GM10248 (cell line): ENCODE results near the gene IL17RD.
A peak's percentile ranks its signal among the peaks of the same experiment; 100 is the strongest.

ENCODE experiments used
- CTCF ChIA-PET: fragments of 300-600 bp; sonication (Branson Sonifier 250); formaldehyde crosslinking; extraction: SDS; loops from one replicate; lab custom pipeline; 2021; ENCODE audit warnings: antibody characterized with exemption; lab: Yijun Ruan, JAX
- POLR2A ChIA-PET: fragments of 350-650 bp; sonication (Branson Sonifier 250); formaldehyde crosslinking; extraction: SDS; loops from one replicate; lab custom pipeline; 2020; ENCODE audit warnings: antibody characterized with exemption; lab: Yijun Ruan, JAX
- DNase-seq: peaks from one replicate; pipeline ENCODE4 v3.0.0; 2012; ENCODE audit errors: extremely low spot score
- TF ChIP-seq, protein P1 (sequence below): IDR thresholded peaks from 2 replicates; pipeline ENCODE4 v1.5.1; 2012; ENCODE audit warnings: mild to moderate bottlenecking, low read depth; ENCODE audit errors: extremely low read depth, missing control alignments, control extremely low read depth

The IL17RD gene

DNA sequence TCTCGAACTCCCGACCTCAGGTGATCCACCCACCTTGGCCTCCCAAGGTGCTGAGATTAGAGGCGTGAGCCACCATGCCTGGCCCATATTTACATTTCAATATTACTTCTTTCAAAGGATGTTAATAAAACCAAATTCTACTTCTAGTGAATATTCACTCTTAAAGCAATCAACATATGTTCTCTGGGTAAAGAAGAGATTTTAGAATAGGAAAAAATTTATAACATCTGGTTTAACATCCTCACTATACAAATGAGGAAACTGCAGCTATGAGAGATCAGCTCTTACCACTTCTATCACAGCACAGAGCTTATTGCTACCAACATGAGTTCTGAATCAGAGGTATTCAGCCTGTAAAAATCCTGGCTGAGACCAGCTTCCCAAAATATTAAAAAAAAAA is 48.7 kb downstream of the IL17RD start:
- DNase-seq, result no peak
- CTCF ChIA-PET, result interaction anchor here (0.6 to 0.7 kb wide), 2 partner anchors 20 to 849 kb away, joined by 3 read pairs; no protein-coding TSS in a partner anchor
- POLR2A ChIA-PET, result no interaction called here
- TF ChIP-seq, protein P1, sequence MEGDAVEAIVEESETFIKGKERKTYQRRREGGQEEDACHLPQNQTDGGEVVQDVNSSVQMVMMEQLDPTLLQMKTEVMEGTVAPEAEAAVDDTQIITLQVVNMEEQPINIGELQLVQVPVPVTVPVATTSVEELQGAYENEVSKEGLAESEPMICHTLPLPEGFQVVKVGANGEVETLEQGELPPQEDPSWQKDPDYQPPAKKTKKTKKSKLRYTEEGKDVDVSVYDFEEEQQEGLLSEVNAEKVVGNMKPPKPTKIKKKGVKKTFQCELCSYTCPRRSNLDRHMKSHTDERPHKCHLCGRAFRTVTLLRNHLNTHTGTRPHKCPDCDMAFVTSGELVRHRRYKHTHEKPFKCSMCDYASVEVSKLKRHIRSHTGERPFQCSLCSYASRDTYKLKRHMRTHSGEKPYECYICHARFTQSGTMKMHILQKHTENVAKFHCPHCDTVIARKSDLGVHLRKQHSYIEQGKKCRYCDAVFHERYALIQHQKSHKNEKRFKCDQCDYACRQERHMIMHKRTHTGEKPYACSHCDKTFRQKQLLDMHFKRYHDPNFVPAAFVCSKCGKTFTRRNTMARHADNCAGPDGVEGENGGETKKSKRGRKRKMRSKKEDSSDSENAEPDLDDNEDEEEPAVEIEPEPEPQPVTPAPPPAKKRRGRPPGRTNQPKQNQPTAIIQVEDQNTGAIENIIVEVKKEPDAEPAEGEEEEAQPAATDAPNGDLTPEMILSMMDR, result no peak

DNA sequence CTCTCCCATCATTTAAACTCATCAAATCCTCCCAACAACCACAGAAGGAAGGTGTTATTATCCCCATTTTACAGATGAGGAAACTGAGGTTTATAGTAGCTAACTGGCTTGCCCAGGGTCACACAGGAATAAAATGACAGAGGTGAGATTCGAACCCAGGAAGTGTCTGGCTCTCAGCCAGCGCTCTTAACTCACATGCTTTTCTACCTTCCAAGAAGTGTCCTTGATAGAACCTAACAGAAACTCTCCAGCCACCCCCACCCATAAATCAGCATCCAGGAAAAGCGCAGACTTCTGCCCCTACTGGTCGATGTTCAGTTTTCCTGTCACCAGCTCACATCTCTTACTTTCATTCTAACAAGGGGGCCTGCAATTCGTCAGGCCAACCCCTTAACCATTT is 52.9 kb downstream of the IL17RD start:
- TF ChIP-seq, protein P1, result peak; percentile 7
- DNase-seq, result peak; percentile 29
- POLR2A ChIA-PET, result no interaction called here
- CTCF ChIA-PET, result interaction anchor here (1.0 to 4.7 kb wide), 4 partner anchors 12 to 21 kb away, joined by 3 to 30 read pairs (median 6); no protein-coding TSS in a partner anchor

DNA sequence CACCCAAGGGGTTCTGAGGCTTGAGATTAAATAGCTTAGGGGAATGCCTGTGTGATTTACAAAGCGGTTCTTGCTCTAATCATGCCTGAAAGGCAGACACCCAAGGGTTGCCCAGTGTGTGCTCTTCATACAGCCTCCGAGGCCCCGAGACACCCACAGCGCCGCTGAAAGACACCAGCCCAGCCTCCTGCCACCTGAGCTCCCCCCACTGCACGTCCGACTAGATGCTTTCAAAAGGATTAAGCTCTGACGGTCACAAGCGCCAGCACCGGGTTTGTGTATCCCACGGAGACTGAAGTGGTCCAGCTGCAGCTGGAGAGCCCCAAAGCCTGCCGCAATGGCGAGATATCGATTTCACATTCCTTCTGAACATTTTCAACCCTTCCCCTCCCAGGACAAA is 54.4 kb downstream of the IL17RD start:
- TF ChIP-seq, protein P1, result no peak
- ChIA-PET CTCF (interaction anchor here (1.3 to 4.7 kb wide), 4 partner anchors 10 to 71 kb away, joined by 3 to 30 read pairs (median 7); no protein-coding TSS in a partner anchor), POLR2A (no interaction called here)
- DNase-seq, result no peak

DNA sequence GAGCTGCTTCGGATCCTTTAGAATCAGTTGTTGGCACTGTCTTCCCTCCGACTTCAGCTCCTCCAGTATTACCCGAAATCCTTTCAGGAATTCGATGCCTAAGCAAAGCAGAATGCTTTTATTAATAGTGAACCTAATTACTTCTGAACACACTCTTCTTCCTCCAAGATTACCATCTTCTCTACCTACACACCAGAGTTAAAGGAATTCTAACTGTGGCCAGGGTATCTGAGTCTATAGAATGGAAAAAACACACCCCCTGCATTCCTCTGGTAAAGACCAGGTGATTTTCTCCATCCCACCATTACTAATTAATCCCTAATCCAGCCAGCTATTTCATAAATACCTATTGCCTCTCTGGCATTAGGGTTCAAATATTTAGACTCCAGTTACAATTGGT is 54.9 kb downstream of the IL17RD start:
- POLR2A ChIA-PET, result no interaction called here
- no peak for DNase-seq
- TF ChIP-seq, protein P1, result no peak
- CTCF ChIA-PET, result interaction anchor here (1.3 to 4.7 kb wide), 4 partner anchors 10 to 72 kb away, joined by 3 to 30 read pairs (median 7); no protein-coding TSS in a partner anchor

DNA sequence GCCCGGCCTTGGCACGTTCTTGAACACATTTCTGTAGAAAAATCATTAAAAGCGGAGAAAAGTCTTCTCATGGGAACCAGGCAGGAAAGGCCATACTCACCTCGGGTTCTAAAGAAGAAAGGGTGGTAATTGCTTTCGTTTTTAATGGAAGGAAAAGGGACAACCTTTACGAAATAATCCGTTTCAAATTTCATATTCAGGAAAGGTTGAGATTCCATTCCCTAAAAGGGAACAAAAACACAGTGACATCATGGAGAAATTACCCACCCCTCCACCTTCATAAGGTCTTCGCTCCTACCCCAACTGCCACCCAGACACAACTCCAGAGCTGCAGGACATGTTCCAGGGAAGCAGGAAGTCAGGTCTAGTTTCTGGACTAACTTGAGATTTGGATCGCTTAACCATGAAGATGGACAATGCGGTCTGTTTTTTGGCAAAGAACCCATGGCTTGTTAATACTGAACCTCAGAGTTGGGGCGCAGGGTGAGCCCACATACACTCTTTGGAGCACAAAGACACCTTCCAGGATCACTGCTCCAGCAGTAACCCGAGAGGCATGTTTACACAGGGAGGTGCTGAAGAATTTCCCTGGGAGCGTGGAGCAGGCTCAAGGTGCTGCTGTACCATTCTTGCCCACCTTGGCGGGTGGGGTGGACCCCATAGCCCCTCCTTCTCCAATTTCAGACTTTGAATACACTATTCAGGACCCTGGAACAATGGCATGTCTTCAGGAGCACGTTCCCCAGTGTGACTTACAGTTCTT is 55.5 kb downstream of the IL17RD start:
- TF ChIP-seq, protein P1, result no peak
- CTCF ChIA-PET, result interaction anchor here (1.3 to 4.7 kb wide), 4 partner anchors 9 to 72 kb away, joined by 3 to 30 read pairs (median 7); no protein-coding TSS in a partner anchor
- POLR2A ChIA-PET, result no interaction called here
- DNase-seq, result no peak

DNA sequence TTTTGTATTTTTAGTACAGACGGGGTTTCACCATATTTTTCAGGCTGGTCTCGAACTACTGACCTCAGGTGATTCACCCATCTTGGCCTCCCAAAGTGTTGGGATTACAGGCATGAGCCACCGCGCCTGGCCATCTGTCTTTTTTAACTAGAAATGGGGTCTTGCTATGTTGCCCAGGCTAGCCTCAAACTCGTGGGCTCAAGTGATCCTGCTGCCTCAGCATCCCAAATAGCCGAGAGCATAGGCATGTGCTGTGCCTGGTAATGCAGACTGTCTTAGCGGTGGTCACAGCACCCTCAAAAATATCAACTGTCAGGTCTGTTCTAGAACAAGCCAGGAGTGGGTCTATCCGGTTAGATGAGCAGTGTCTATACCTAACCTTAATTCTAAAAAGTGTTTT is 56.5 kb downstream of the IL17RD start:
- CTCF ChIA-PET, result no interaction called here
- TF ChIP-seq, protein P1, result no peak
- POLR2A ChIA-PET, result no interaction called here
- no peak for DNase-seq
